Measurements from ENCODE around the gene OXLD1.

The OXLD1 gene

DNA sequence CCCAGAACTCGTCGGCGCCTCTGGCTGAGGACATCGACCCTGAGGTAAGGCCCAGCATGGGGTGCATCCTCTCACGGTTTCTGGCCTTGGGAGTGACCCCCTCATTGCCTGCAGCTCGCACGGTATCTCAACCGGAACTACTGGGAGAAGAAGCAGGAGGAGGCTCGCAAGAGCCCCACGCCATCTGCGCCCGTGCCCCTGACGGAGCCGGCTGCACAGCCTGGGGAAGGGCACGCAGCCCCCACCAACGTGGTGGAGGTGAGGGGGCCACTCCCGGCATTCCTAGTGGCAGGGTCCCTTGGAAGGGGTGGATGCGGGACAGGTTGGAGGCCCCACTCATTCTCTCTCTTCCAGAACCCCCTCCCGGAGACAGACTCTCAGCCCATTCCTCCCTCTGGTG, 28.4 kb upstream of the OXLD1 start:
- no peak for DNase-seq (ENCODE audit: low read depth, low spot score)
- TF ChIP-seq, protein P1, sequence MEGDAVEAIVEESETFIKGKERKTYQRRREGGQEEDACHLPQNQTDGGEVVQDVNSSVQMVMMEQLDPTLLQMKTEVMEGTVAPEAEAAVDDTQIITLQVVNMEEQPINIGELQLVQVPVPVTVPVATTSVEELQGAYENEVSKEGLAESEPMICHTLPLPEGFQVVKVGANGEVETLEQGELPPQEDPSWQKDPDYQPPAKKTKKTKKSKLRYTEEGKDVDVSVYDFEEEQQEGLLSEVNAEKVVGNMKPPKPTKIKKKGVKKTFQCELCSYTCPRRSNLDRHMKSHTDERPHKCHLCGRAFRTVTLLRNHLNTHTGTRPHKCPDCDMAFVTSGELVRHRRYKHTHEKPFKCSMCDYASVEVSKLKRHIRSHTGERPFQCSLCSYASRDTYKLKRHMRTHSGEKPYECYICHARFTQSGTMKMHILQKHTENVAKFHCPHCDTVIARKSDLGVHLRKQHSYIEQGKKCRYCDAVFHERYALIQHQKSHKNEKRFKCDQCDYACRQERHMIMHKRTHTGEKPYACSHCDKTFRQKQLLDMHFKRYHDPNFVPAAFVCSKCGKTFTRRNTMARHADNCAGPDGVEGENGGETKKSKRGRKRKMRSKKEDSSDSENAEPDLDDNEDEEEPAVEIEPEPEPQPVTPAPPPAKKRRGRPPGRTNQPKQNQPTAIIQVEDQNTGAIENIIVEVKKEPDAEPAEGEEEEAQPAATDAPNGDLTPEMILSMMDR (IDR thresholded peaks at IDR 0.05; ENCODE audit: low read depth, low read length): no peak
- in situ Hi-C loops (cut with HindIII; ENCODE audit: low sequenced_read_pairs): no loop called here
- no peak overlapping the region for H3K4me3 ChIP-seq (ENCODE audit: low read depth, low read length)

- DNase-seq (ENCODE audit: low read depth, low spot score): no peak
- TF ChIP-seq, protein P1 (IDR thresholded peaks at IDR 0.05; ENCODE audit: low read depth, low read length): no peak
- H3K4me3 ChIP-seq (ENCODE audit: low read depth, low read length): no peak overlapping the region
- in situ Hi-C loops (cut with HindIII; ENCODE audit: low sequenced_read_pairs): no loop called here
Observed at GRCh38 chr17:81693509-81694210, 27.3 kb upstream of the OXLD1 start.

DNA sequence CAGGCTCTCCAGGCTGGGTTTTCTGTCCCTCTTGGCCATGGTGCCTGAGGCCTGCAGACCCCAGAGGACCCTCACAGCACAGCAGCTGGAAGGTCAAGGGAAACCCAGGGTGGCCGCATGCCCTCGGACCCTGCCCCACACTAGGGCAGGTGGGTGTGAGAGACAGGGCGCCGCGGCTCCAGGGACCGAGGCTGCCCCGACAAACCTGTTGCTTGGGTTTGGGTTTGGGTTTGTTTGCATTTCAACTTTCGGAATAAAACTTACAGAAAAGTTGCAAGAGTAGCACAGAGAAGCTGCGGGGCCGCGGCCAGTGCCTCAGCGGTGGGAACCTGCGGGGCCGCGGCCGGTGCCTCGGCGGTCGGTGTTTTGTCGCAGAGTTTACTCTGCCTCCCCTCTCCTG, 25.2 kb upstream of the OXLD1 start:
- no peak for DNase-seq (ENCODE audit: low read depth, low spot score)
- TF ChIP-seq, protein P1 (IDR thresholded peaks at IDR 0.05; ENCODE audit: low read depth, low read length): no peak
- no peak overlapping the region for H3K4me3 ChIP-seq (ENCODE audit: low read depth, low read length)
- in situ Hi-C loops (cut with HindIII; ENCODE audit: low sequenced_read_pairs): no loop called here

- H3K4me3 ChIP-seq (ENCODE audit: low read depth, low read length): no peak overlapping the region
- in situ Hi-C loops (cut with HindIII; ENCODE audit: low sequenced_read_pairs): no loop called here
- DNase-seq (ENCODE audit: low read depth, low spot score): no peak
- TF ChIP-seq, protein P1 (IDR thresholded peaks at IDR 0.05; ENCODE audit: low read depth, low read length): no peak
Observed at GRCh38 chr17:81691196-81691595, 24.8 kb upstream of the OXLD1 start.

- TF ChIP-seq, protein P1 (IDR thresholded peaks at IDR 0.05; ENCODE audit: low read depth, low read length): no peak
- H3K4me3 ChIP-seq (ENCODE audit: low read depth, low read length): no peak overlapping the region
- DNase-seq (ENCODE audit: low read depth, low spot score): no peak
- in situ Hi-C loops (cut with HindIII; ENCODE audit: low sequenced_read_pairs): no loop called here
Observed at GRCh38 chr17:81690549-81690948, 24.1 kb upstream of the OXLD1 start.

- TF ChIP-seq, protein P1 (IDR thresholded peaks at IDR 0.05; ENCODE audit: low read depth, low read length): no peak
- no peak for DNase-seq (ENCODE audit: low read depth, low spot score)
- in situ Hi-C loops (cut with HindIII; ENCODE audit: low sequenced_read_pairs): no loop called here
- no peak overlapping the region for H3K4me3 ChIP-seq (ENCODE audit: low read depth, low read length)
Observed at GRCh38 chr17:81690066-81690465, 23.7 kb upstream of the OXLD1 start.
